Hematopoietic multipotent progenitor cell treated with erythropoietin and hydrocortisone succinate and interleukin-3 and kit ligand, for 8 days (in vitro differentiated cells): ENCODE data around the gene MYO1D.
A peak's percentile ranks its signal among the peaks of the same experiment; 100 is the strongest.
"Not testable (repeated sequence)": the region's sequence is repeated elsewhere in the genome, so short reads cannot be mapped to it uniquely, and the experiment has no call there.

Experiments used
- DNase-seq: peaks from one replicate; pipeline ENCODE4 v3.0.0-alpha.2; 2015

Gene MYO1D

DNA sequence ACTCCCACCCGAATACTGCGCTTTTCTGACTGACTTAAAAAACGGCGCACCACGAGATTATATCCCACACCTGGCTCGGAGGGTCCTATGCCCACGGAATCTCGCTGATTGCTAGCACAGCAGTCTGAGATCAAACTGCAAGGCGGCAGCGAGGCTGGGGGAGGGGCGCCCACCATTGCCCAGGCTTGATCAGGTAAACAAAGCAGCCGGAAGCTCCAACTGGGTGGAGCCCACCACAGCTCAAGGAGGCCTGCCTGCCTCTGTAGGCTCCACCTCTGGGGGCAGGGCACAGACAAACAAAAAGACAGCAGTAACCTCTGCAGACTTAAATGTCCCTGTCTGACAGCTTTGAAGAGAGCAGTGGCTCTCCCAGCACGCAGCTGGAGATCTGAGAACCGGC, 10.5 kb upstream of the MYO1D start:
- not testable (repeated sequence) for DNase-seq

GRCh38 chr17:32886951-32887350, 10.0 kb upstream of the MYO1D start:
- not testable (repeated sequence) for DNase-seq

GRCh38 chr17:32882734-32883133, 5.8 kb upstream of the MYO1D start:
- DNase-seq, result no peak

GRCh38 chr17:32882029-32882428, 5.1 kb upstream of the MYO1D start:
- DNase-seq, result no peak

- DNase-seq, result no peak
These were observed 3.9 kb upstream of the MYO1D start for GRCh38 chr17:32880671-32881453.

- no peak for DNase-seq
These were observed 2.2 kb upstream of the MYO1D start for GRCh38 chr17:32879134-32879533.

- no peak for DNase-seq
These were observed 1.3 kb upstream of the MYO1D start for GRCh38 chr17:32878211-32878610.

- DNase-seq, result peak; percentile 90
These were observed 340 bp upstream of the MYO1D start for GRCh38 chr17:32877164-32877764.

DNA sequence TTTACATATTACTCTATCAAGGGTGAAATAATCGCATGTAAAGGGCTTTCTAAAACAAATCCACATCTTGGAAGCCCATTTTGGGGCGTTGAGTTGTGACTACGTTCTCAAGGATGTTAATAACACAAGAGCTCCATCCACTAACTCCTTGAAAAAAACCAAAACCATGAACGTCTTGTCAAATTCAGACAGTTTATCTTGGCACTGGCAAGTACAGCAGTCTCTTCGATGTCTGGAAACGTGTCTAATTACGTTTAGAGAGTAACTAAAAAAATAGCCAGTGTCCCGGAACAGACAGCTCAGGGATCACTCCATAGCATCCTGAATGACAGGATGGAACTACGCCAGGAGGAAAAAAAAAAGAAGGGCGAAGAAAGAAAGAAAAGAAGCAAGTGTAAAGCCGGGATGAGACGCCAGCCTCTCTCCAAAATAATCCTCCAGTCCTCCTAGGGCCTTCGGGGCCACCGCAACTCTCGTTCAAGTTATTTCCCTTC, 954 bp downstream of the MYO1D start:
- DNase-seq, result no peak

DNA sequence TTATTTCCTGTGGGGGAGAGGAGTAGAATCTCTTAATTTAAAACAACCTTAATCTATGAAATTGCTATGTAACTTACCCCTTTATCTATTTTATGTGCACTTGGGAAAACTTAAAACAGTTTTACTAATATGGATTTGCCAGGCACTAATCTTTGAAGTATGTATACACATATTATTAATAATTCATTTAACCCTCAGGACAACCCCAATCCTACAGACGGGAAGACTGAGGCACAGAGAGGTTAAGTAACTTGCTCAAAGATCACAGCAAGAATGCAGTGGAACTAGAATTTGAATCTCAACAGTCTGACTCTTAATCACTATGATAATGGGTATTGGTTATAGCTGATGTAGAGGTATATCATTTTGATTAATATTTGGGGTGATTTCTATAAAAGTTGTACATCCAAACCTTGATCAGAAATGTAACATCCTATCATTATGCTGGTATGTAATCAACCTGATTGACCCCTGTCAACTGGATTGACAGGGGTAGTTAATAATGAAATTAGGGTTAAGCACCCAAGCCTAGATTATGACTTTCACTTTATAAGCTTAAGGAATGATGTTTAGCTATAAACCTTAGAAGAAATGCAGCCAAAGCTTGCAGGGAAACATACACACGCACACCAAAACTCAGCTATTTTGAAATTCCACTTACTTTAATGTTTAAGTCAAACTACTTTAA, 1.6 kb downstream of the MYO1D start:
- DNase-seq, result no peak

GRCh38 chr17:32873114-32873513, 3.8 kb downstream of the MYO1D start:
- DNase-seq, result no peak

GRCh38 chr17:32871746-32872145, 5.2 kb downstream of the MYO1D start:
- DNase-seq, result no peak

DNA sequence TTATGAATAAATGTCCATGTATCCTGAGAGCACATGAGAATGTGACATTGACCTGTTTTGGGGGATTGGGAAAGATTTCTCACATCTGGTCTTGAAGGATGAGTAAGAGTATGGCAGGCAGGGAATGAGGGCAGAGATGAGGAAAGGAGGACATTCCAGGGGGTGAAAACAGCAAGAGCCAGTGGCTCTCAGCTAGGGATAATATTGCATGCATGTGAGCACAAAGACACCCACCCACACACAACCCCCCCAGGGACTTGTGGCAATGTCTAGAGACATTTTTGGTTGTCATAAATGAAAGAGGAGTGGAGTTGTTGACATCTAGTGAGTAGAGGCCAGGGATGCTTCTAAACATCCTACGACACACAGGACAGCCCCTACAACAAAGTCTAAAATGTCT, 6.0 kb downstream of the MYO1D start:
- no peak for DNase-seq

GRCh38 chr17:32870027-32870670, 6.8 kb downstream of the MYO1D start:
- no peak for DNase-seq

GRCh38 chr17:32869345-32870026, 7.4 kb downstream of the MYO1D start:
- no peak for DNase-seq

GRCh38 chr17:32865141-32865540, 11.8 kb downstream of the MYO1D start:
- DNase-seq, result no peak

- no peak for DNase-seq
These were observed 13.4 kb downstream of the MYO1D start for GRCh38 chr17:32863559-32863958.

GRCh38 chr17:32862940-32863339, 14.0 kb downstream of the MYO1D start:
- DNase-seq, result no peak

DNA sequence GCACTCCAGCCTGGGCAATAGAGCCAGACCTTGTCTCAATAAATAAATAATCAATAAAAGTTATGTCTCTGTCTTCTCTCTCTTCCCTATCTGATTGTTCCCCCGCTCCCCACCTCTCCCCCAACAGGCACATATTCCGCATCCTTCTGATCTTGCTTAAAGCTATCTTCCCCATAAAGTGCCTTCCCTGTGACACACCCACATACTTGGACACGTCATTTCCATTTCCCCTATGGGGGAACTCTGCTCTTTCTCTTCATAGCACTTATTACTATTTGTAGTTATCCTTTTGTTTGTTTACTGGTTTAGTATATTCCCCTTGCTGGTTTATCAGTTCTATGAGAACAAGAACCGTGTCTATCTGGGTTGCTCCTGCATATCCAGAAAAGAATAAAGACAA, 14.9 kb downstream of the MYO1D start:
- no peak for DNase-seq

GRCh38 chr17:32859857-32860525, 16.9 kb downstream of the MYO1D start:
- peak; percentile 99 for DNase-seq

DNA sequence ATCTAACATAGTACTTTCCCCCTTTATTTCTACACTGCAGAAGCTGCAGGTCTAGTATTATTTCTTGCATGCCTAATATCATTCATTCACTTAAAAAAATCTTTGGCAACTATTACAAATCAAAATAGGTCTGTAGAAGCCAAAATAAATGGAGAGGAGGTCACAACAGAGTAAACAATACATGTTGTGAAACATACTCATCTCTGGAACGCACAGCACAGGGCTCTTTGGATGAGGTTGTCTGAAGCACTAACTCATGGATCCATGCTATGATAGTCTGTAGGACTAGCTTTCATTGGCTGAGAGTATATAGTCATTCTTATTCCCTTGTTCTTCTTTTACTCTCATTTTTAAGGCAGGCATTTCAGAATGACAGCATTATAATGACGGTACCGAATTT, 21.3 kb downstream of the MYO1D start:
- DNase-seq, result no peak

GRCh38 chr17:32854832-32855389, 22.0 kb downstream of the MYO1D start:
- no peak for DNase-seq
